Endometrial microvascular endothelial cells (primary cell): ENCODE measurements around the gene NPR3. TPM values are rescaled to one million over a fixed set of nuclear protein-coding genes. Genes with fewer than 3 reads are reported as not detected.

Experiments used
- in situ Hi-C: cut with HindIII; loops from 2 replicates; pipeline ENCODE4 v1.10.0; 2017; ENCODE audit warnings: low sequenced_read_pairs, low pct_unique_long_range_greater_than_20kb; ENCODE audit errors: inconsistent ontology term
- total RNA-seq: library from RNA; depleted of rRNA; stranded (reverse); fragments of >200 nt; gene quantifications from one replicate; pipeline ENCODE4 v1.2.3, GENCODE V29; 2015; ENCODE audit errors: inconsistent ontology term

Gene NPR3
- total RNA-seq, 1 donor from 2014 or later, result 3.3 TPM

- in situ Hi-C loops, result no loop called here
These were observed 29.5 kb downstream of the NPR3 start for GRCh38 chr5:32740651-32741050.

GRCh38 chr5:32745317-32745716 lies 34.2 kb downstream of the NPR3 start:
- in situ Hi-C loops, result no loop called here

- in situ Hi-C loops, result no loop called here
These were observed 41.3 kb downstream of the NPR3 start for GRCh38 chr5:32752411-32752810.

GRCh38 chr5:32753051-32753450 lies 41.9 kb downstream of the NPR3 start:
- in situ Hi-C loops, result no loop called here

GRCh38 chr5:32753765-32754164 lies 42.6 kb downstream of the NPR3 start:
- in situ Hi-C loops, result no loop called here

- in situ Hi-C loops, result no loop called here
These were observed 43.2 kb downstream of the NPR3 start for GRCh38 chr5:32754284-32754683.

GRCh38 chr5:32760091-32760509 lies 49.0 kb downstream of the NPR3 start:
- in situ Hi-C loops, result no loop called here

GRCh38 chr5:32765266-32765665 lies 54.1 kb downstream of the NPR3 start:
- in situ Hi-C loops, result no loop called here

- in situ Hi-C loops, result no loop called here
These were observed 56.9 kb downstream of the NPR3 start for GRCh38 chr5:32767948-32768467.

- in situ Hi-C loops, result no loop called here
These were observed 58.6 kb downstream of the NPR3 start for GRCh38 chr5:32769711-32770110.

GRCh38 chr5:32770444-32770843 lies 59.3 kb downstream of the NPR3 start:
- in situ Hi-C loops, result no loop called here

GRCh38 chr5:32771037-32771436 lies 59.9 kb downstream of the NPR3 start:
- in situ Hi-C loops, result no loop called here

- in situ Hi-C loops, result no loop called here
These were observed 62.8 kb downstream of the NPR3 start for GRCh38 chr5:32773944-32774343.

GRCh38 chr5:32776200-32776599 lies 65.1 kb downstream of the NPR3 start:
- in situ Hi-C loops, result no loop called here

- in situ Hi-C loops, result no loop called here
These were observed 66.1 kb downstream of the NPR3 start for GRCh38 chr5:32777222-32777621.

- in situ Hi-C loops, result no loop called here
These were observed 66.6 kb downstream of the NPR3 start for GRCh38 chr5:32777733-32778132.

GRCh38 chr5:32778403-32778802 lies 67.3 kb downstream of the NPR3 start:
- in situ Hi-C loops, result no loop called here

GRCh38 chr5:32779754-32780415 lies 68.8 kb downstream of the NPR3 start:
- in situ Hi-C loops, result no loop called here

- in situ Hi-C loops, result no loop called here
These were observed 69.4 kb downstream of the NPR3 start for GRCh38 chr5:32780508-32780919.

GRCh38 chr5:32783661-32784060 lies 72.5 kb downstream of the NPR3 start:
- in situ Hi-C loops, result no loop called here
